HL-60 (cell line): ENCODE measurements around the gene DPCD.

ENCODE experiments used
- CTCF ChIP-seq: IDR thresholded peaks from one replicate; pipeline ENCODE4 v1.5.1; 2011; ENCODE audit warnings: low read length, control low read depth, inconsistent platforms; ENCODE audit not compliant: insufficient read depth
- POLR2AphosphoS5 ChIP-seq: IDR thresholded peaks from 2 replicates; pipeline ENCODE4 v1.6.1; 2012; ENCODE audit warnings: low read depth
- REST ChIP-seq: IDR thresholded peaks from 2 replicates; pipeline ENCODE4 v1.6.1; 2012; ENCODE audit warnings: low read depth; ENCODE audit not compliant: insufficient replicate concordance
- SPI1 ChIP-seq: IDR thresholded peaks from 2 replicates; pipeline ENCODE4 v1.6.1; 2012; ENCODE audit warnings: low read depth, mild to moderate bottlenecking, borderline replicate concordance

GRCh38 chr10:101602761-101603398, 14.8 kb downstream of the DPCD start:
- TF ChIP-seq CTCF (peak; percentile 97), POLR2AphosphoS5 (no peak), SPI1 (no peak), REST (no peak)
